Metanephros (tissue), 2 donors: ENCODE results near the gene SULF2. TPM values are rescaled to one million over a fixed set of nuclear protein-coding genes. Genes with fewer than 3 reads are reported as not detected.

ENCODE experiments used
- small RNA-seq: library from RNA; depleted of rRNA; stranded (forward); fragments of <200 nt; gene quantifications from one replicate; pipeline ENCODE3, GENCODE V24; 2014; ENCODE audit warnings: low replicate concordance
- total RNA-seq: library from RNA; depleted of rRNA; stranded (reverse); fragments of >200 nt; gene quantifications from one replicate; pipeline ENCODE4 v1.2.3, GENCODE V29; 2014

The SULF2 gene
- 72.6 TPM for total RNA-seq

DNA sequence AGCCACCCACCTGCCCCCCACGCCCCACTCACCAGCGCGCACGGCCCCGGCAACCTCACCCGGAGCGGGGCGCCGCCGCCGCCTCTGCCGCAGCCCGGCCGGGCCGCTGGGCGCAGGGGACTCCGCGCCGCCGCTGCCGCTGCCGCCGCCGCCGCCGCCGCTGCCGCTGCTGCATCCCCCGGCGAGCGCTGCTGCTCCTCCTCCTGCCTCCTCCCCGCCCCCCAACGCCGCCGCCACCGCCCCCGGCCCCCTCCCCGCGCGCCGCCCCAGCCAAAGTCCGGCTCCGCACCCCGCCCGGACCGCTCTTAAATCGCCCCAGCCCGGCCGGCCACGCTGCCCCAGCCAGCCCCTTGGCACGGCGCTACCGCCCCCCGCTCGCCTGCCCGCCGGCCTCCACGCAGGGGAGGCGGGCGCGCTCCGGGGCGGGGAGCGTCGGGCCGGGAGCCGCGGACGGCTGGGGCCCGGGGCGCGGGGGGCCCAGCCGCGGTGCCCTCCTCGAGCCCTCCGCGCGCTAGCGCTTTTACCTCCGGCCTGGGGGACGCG is at the start of gene SULF2:
Gene SULF2, minus strand, starts transcription at position 171 of the 543 bp plus-strand sequence. CDS start 28,118 bp downstream, outside the sequence.

Small RNA genes lying within 50 kb of the gene (small RNA-seq; reads per million reads assigned to genes)
- gene RNU7-173P, result not detected
